Measurements from ENCODE around the gene PTPRD.
"Not testable (repeated sequence)": the region's sequence is repeated elsewhere in the genome, so short reads cannot be mapped to it uniquely, and the experiment has no call there.

PTPRD gene

GRCh38 chr9:9099646-9100045, 1513.2 kb downstream of the PTPRD start:
- peak; percentile 82 to 83 for DNase-seq

GRCh38 chr9:9097254-9097653, 1515.5 kb downstream of the PTPRD start:
- not testable (repeated sequence) for DNase-seq

- DNase-seq, result no peak
Observed at GRCh38 chr9:9091387-9091786, 1521.4 kb downstream of the PTPRD start.

DNA sequence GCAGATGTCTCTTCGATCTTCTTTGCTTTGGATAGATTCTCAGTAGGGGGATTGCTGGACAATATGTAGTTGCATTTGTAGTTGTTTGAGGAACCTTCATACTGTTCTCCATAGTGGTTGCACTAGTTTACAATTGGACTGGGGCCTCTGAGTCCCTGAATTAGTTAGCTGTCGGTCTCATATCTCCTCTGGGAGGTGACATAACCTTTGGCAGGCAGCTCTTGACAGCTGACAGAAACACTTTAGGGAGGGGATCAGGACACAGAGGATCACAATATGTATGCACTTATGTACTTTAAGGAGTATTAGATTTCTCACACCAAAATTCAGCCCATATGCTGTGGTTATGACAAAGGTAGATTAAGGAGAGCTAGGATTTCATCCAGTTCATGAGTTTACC, 1533.3 kb downstream of the PTPRD start:
- DNase-seq, result peak in 1 of 2 experiments; percentile 32

DNA sequence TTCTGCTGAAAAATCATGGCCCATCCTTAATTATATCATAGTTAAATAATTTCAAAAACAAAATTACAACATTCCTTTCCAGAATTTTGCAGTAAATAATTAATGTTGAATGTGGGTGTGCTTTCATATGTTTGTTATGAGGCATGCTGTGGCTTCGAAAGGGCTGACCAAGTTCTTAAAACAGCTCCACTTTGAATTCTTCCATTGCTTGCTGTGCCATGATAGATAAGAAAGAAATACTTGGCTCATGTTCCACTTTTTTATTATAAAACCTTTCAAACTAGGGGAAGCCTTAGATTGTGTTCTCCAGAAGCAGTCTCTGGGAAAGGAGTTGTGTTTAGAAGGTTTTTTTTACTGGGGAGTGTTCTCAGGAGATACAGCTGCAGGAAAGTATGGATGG, 1534.5 kb downstream of the PTPRD start:
- no peak for DNase-seq

- DNase-seq, result no peak
Observed at GRCh38 chr9:9061627-9062026, 1551.2 kb downstream of the PTPRD start.

DNA sequence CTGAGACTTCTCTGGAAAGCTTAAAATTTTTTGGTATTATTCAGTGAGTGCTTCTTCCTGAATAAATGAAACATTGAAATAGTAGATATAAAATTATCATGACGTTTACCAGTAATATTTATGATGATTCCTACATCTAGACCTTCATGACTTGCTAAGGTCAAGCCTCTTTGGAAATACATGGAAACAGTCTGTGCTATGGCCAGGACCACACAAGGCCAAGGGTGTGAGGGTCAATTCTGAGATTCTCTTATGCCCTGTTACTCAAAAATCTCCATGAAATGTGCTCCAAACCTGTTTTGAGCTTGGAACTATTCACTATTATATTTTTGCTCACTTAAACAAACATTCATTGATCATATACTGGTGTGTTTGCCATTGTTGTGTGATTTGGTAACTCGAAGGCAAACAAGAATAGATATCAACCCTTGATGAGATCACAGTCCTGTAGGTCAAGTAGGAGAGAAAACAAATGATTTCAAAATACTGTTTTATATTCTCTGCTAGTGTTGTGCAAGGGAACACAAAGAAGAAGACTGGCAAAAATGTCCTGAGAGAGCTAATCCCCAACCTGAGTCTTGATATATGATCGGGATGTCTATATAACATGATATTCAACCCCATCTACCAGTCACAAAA, 1558.3 kb downstream of the PTPRD start:
- no peak for DNase-seq

DNA sequence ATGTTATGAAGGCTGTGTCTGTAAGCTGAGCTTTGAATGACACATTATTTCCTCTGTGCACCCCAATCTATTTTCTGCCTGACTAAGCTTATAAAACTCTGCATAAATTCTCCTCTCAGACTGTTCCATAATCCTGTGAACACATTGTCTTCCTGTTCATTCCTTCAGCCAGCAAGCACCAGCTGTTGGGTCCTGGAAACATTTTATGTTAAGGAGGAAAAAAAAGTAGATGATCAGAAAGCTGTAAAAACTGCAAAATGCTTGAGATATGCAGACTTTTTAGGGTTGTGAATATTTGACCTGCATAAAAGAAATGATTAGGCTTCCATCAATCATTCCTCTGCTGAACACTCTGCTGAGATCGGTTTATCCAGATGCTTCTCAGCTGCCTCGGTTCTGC, 1567.2 kb downstream of the PTPRD start:
- DNase-seq, result no peak

DNA sequence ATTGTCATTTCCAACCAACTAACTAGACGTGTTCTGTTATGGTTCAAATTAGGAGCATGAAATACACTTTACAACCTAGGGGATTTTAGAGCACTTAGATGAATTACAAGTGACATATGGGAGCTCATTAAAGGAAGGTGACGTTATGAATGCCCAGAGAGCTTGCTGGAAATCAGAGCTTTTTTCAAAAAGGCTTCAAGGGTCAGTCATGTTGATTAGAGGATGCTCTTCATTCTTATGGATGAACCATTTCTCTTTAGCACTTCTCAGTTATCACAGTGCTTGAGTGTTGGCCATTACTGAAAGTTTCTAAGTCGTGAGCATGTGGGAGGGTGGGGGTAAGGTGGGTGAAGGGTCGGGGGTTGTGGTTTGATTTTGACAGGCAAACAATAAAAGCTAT, 1567.7 kb downstream of the PTPRD start:
- no peak for DNase-seq

- DNase-seq, result not testable (repeated sequence)
Observed at GRCh38 chr9:9043788-9044187, 1569.0 kb downstream of the PTPRD start.

DNA sequence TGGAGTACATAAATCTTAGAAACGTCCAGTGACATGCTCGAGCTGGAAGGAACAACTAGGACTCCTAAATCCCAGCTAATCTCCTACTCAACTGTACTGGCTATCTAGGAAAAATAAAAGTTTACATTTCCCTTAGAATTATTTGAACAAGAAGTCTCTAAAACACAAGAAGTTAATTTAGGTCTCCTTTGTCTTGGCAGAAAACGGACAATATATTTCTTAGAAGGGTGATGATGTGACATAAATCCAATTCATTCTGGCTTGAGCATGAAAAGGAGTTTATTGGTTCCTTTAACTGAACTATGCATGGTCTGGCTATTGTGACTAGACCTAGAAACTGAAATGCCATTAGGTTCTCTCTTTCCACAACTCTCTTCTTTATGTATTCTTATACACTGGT, 1571.0 kb downstream of the PTPRD start:
- no peak for DNase-seq

- DNase-seq, result no peak
Observed at GRCh38 chr9:9033022-9033421, 1579.8 kb downstream of the PTPRD start.

DNA sequence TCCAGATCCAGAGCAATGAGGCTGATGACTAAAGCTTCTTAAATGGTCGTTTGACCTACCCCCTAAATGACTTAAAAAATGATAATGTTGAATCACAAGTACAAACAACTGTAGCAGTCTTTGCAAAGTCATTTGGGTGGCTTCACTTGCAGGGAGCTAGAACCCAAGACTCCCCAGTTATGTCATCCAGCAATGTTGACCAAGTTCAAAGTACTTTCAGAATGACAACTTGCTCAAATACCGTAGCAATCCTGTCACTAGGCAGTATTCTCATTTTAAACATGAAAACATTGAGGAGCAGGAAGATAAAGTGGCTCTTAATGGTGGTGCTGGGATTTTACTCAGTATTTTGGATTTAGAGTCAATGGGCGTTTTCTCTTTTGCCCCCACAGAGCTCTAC, 1596.2 kb downstream of the PTPRD start:
- DNase-seq, result no peak

DNA sequence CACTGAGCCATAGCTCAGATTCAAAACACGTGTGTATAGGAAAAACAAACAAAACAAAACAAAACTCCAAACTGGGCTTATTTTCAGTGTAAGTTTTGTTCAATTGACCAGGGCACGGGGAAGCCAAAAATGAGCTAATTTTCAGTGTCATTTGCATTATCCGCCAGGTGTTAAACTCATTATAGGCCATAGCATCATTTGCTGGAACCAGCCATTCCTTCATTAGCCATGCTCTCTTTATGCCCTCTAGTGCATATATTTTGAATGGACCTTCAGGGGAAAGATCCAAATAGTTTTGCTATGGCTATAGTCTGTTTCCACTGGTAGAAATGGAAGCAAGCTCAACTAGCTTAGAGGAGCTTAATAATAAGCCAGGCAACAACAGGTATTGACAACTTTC, 1608.0 kb downstream of the PTPRD start:
- DNase-seq, result peak in 1 of 2 experiments; percentile 39

GRCh38 chr9:9002826-9003583, 1609.8 kb downstream of the PTPRD start:
- DNase-seq, result peak in 1 of 2 experiments; percentile 60

GRCh38 chr9:8980496-8981013, 1632.2 kb downstream of the PTPRD start:
- DNase-seq, result no peak

DNA sequence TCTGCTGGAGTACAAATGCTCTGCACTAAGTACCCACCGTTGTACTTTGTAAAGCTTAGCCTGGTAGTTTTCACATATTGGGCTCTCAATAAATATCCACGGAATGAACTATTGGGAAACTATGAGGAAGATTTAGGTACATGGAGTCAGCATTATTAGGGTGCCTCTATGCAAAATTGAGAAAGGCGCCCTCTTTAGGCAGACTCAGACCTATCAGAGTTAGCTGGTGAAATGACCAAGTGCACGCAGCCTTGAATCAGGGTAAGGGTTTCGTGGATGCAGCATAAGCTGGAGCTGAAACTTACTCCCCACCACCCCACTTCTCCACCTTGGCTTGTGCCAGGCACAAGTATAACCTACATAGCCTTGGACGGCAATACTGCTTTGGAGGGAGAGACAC, 1634.5 kb downstream of the PTPRD start:
- DNase-seq, result no peak

GRCh38 chr9:8968350-8968749, 1644.5 kb downstream of the PTPRD start:
- not testable (repeated sequence) for DNase-seq

DNA sequence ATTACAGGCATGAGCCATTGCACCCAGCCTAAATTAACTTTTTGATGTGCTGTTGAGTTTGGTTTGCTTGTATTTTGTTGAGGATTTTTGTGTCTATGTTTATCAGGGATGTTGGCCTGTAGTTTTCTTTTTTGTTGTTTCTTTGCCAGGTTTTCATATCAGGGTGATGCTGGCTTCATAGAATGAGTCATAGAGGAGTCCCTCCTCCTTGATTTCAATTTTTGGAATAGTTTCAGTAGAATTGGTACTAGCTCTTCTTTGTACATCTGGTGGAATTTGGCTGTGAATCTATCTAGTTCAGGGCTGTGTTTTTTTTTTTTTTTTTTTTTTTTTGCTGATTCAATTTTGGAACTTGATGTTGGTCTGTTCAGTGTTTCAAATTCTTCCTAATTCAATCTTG, 1648.9 kb downstream of the PTPRD start:
- DNase-seq, result peak; percentile 15 to 63

DNA sequence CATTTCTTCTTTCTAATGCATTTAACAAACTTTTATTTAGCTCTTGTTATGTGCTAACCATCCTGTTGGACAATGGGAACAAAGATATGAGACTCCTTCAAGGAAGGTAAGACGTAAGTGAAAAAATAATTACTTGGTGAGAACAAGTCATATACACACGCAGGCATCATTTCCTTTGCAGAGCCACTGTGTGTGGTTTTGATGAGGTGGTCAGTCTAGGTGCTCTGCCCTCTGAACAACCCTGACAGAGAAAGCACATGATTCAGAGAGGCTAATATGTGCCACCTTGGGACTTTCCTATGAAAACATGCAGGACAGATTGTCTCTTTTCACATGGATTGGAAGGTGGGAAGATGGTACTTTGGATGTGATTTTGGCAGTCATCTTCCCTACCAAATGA, 1650.7 kb downstream of the PTPRD start:
- no peak for DNase-seq

GRCh38 chr9:8961186-8961851, 1651.5 kb downstream of the PTPRD start:
- DNase-seq, result peak in 1 of 2 experiments; percentile 32

GRCh38 chr9:8960254-8960653, 1652.5 kb downstream of the PTPRD start:
- no peak for DNase-seq

DNA sequence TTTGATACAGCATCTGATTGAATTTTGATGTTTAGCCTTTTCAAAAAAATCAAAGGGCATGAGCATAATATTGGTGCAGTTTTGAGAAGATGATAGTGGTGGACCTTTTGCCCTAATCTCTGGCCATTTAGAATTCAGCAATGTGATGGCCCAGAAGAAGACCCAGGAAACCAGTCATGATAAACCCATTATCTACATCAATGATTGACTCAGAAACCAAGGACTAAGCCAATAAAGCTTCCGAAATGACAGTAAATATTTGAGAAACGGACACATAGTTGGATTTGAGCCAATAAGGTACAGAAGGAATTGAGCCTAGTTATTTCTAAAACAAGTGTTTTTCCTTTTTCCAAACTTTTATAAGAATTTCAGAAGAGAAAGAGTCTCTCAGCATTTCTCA, 1654.4 kb downstream of the PTPRD start:
- no peak for DNase-seq

GRCh38 chr9:8955315-8955714, 1657.5 kb downstream of the PTPRD start:
- no peak for DNase-seq
